ENCODE results near the gene ABHD2.

The ABHD2 gene

DNA sequence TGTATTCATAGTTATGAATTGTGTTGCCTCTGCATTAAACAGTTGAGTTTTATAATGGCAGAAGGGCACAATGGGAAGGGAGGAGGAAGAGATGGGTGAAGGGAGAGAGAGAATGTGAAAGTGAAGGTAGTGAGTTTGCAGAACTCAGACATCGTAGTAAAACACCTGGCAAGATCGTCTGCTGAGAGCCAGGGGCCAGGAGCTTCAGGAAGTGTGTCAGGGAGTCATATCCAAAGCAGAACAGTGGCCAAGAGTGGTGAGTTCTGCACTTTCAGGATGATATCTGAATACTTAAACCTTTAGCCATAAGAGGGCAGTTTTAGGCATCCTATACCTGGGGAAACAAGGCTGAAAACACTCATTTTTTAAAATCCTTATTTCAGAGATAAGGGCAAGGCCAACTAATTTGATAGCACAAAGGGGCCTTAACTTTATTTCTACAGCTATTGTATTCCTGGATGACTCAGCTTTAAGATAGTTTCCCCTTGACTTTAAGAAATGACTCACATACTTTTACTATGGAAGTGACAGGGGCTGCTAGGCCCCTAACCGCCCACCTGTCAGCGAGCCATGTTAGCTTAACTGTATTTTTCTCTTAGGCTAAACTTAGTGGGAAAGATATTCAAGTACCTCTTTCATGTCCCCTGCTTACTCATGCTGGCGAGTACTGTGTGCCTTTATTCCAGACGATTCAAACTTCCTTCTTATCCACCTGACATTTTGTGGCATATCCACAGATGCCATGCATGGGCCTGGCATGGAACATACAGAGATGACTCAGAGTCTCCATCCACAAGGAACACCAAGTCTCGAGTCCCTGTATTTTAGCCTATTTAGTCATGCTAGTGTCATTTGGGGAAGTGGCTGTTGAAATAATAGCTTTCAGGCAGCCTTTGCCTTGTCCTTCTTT lies 79.3 kb downstream of the ABHD2 start:
- POLR2A ChIA-PET, result interaction anchor here (1.1 kb wide), 1 partner anchor 79 kb away, joined by 4 read pairs; the partner anchor contains the start of gene ABHD2
- DNase-seq (ENCODE audit: extremely low spot score), result no peak
- TF ChIP-seq ZNF384 (IDR thresholded peaks at IDR 0.05), result no peak
- no peak for TF ChIP-seq BHLHE40 (IDR thresholded peaks at IDR 0.05; ENCODE audit: borderline replicate concordance)
- TF ChIP-seq CTBP1 (IDR thresholded peaks at IDR 0.05; ENCODE audit: borderline replicate concordance), result no peak
- TF ChIP-seq SUZ12 (IDR thresholded peaks at IDR 0.05), result no peak
- no peak for TF ChIP-seq TARDBP (IDR thresholded peaks at IDR 0.05)
- no peak for TF ChIP-seq NFRKB (IDR thresholded peaks at IDR 0.05)
- CTCF ChIA-PET, result interaction anchor here (0.5 to 5.9 kb wide), 9 partner anchors 9 to 110 kb away, joined by 3 to 30 read pairs (median 3); no protein-coding TSS in a partner anchor

DNA sequence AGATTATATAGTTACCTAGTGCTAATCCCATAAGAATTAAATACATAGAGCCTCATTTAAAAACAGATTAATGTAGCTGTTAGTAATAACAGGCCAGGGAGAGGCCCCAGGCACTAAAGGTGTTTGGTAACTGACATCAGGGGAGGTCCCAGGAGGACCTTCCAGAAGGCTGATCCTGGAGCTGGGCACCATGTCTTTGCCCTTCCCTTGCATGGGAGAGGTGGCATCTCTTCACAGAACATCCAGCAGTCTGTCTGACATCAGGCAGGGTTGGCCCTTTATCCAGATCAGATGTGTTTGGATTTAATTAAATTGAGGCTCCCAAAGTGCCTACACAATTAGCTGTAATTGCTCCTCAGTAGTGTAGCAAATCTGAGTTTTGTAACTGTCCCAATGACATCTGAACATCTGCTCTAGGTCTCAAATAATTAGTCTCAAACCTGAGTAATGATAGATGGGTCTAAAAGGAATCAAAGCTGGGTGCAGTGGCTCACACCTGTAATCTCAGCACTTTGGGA lies 80.1 kb downstream of the ABHD2 start:
- ChIA-PET CTCF (interaction anchor here (0.7 to 5.9 kb wide), 6 partner anchors 8 to 111 kb away, joined by 3 to 30 read pairs (median 4); no protein-coding TSS in a partner anchor), POLR2A (no interaction called here)
- TF ChIP-seq, protein P1, sequence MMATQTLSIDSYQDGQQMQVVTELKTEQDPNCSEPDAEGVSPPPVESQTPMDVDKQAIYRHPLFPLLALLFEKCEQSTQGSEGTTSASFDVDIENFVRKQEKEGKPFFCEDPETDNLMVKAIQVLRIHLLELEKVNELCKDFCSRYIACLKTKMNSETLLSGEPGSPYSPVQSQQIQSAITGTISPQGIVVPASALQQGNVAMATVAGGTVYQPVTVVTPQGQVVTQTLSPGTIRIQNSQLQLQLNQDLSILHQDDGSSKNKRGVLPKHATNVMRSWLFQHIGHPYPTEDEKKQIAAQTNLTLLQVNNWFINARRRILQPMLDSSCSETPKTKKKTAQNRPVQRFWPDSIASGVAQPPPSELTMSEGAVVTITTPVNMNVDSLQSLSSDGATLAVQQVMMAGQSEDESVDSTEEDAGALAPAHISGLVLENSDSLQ (IDR thresholded peaks at IDR 0.05), result no peak
- TF ChIP-seq SUZ12 (IDR thresholded peaks at IDR 0.05), result no peak
- TF ChIP-seq SP1 (IDR thresholded peaks at IDR 0.05), result no peak
- no peak for TF ChIP-seq HDGF (IDR thresholded peaks at IDR 0.05; ENCODE audit: borderline replicate concordance)
- TF ChIP-seq FOXM1 (IDR thresholded peaks at IDR 0.05; ENCODE audit: borderline replicate concordance), result no peak
- TF ChIP-seq FOXK2 (IDR thresholded peaks at IDR 0.05), result no peak
- no peak for TF ChIP-seq ELF4 (IDR thresholded peaks at IDR 0.05)
- no peak for TF ChIP-seq NFRKB (IDR thresholded peaks at IDR 0.05)
- DNase-seq (ENCODE audit: extremely low spot score), result no peak

DNA sequence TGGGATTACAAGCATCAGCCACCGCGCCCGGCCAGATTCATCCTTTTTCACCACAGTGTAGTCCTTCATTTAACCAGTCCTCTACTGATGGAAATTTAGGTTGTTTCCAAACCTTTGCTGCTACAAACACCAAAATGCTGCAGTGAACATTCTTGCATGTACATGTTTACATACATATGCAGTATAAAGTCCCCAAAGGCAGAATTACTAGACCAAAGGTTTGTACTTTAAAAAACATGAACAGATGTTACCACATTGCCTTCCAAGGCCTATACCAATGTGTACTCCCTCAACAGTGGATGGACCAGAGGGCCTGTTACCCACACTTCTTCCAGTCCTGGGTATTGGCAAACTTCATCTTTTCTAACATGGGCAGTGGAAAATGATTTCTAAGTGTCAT lies 82.1 kb downstream of the ABHD2 start:
- ChIA-PET POLR2A (no interaction called here), CTCF (interaction anchor here (0.6 to 8.6 kb wide), 6 partner anchors 17 to 112 kb away, joined by 4 to 91 read pairs (median 12); no protein-coding TSS in a partner anchor)
- no peak for DNase-seq (ENCODE audit: extremely low spot score)
- TF ChIP-seq ELF4 (IDR thresholded peaks at IDR 0.05) (no peak), FOXK2 (IDR thresholded peaks at IDR 0.05) (no peak), L3MBTL2 (conservative IDR thresholded peaks at IDR 0.05) (no peak), ARNT (IDR thresholded peaks at IDR 0.05) (no peak), NFRKB (IDR thresholded peaks at IDR 0.05) (no peak), FOXA1 (IDR thresholded peaks at IDR 0.05) (no peak), BHLHE40 (IDR thresholded peaks at IDR 0.05; ENCODE audit: borderline replicate concordance) (no peak), TARDBP (IDR thresholded peaks at IDR 0.05) (no peak), ZNF384 (IDR thresholded peaks at IDR 0.05) (no peak), HDGF (IDR thresholded peaks at IDR 0.05; ENCODE audit: borderline replicate concordance) (no peak)

DNA sequence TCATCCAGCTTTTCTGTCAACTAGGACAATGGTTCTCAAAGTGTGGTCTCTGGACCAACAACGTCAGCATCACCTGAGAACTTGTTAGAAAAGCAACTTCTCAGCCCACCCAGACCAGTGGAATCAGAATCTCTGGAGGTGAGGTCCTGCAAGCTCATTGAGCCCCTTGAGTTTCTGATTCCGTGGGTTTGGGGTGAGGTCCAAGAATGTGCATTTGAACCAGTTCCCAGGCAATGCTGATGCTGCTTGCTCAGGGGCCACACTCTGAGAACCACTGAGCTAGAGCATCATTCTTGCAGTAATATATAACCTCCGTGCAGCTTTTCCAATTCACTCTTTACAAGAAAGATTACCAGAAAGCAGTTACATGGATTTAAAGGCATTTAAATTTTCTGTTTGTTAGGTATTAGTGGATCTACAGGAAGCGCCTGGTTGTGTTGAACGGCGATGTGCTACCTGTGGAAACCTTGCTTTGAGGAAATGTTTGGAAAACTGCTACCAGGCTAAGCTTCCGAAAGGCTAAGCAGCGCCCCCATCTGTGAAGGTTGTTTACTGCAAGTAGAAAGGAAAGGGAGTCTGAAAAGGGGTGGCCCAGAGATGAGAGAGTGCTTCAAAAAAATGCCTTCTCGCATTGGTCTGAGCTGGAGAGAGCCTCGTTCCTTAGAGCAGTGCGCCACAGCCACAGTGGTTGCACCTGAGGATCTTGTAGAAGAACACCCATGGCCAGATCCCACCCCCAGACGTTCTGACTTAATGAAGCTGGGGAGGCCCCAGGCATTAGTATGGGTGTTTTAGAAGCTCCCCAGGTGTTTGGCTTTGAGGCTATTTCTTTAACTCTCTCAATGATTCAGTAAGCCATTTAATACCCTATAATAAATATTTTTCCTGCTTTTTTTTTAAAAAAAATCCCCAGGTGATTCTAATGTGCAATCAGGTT lies 83.1 kb downstream of the ABHD2 start:
- TF ChIP-seq, protein P1 (IDR thresholded peaks at IDR 0.05), result no peak
- TF ChIP-seq ELF4 (IDR thresholded peaks at IDR 0.05) (no peak), L3MBTL2 (conservative IDR thresholded peaks at IDR 0.05) (no peak), LEF1 (IDR thresholded peaks at IDR 0.05; ENCODE audit: borderline replicate concordance) (no peak), FOXM1 (IDR thresholded peaks at IDR 0.05; ENCODE audit: borderline replicate concordance) (no peak), SP1 (IDR thresholded peaks at IDR 0.05) (no peak), ZNF384 (IDR thresholded peaks at IDR 0.05) (no peak), NFRKB (IDR thresholded peaks at IDR 0.05) (no peak), FOXA1 (IDR thresholded peaks at IDR 0.05) (no peak), HDGF (IDR thresholded peaks at IDR 0.05; ENCODE audit: borderline replicate concordance) (no peak), ARNT (IDR thresholded peaks at IDR 0.05) (no peak), CTBP1 (IDR thresholded peaks at IDR 0.05; ENCODE audit: borderline replicate concordance) (no peak), BHLHE40 (IDR thresholded peaks at IDR 0.05; ENCODE audit: borderline replicate concordance) (no peak)
- CTCF ChIA-PET, result interaction anchor here (0.5 to 8.6 kb wide), 33 partner anchors 9 to 193 kb away, joined by 3 to 91 read pairs (median 4); partner anchors contain the start of genes ABHD2 and FANCI
- peak; percentile 79 for DNase-seq (ENCODE audit: extremely low spot score)
- POLR2A ChIA-PET, result interaction anchor here (0.8 to 1.5 kb wide), 3 partner anchors 31 to 83 kb away, joined by 4 to 6 read pairs (median 4); partner anchors contain the start of gene ABHD2

DNA sequence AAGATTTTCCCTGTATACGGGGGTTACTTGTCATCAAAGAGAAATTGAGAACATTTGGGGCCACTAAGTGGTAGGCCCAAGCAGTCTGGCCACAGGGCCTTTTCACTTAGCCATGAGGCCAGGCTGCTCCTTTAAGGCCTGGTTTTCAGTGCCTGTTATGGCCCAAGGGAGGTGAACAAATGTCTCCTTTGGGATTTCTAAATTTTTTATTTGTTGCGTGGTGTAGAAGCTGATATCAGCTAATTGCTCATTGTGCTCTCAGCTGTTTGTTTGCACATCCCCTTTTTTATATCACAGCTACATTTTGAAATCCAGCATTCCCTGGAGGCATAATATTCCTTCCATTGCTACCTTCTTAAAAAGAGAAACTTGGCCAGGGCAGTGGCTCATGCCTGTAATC lies 84.7 kb downstream of the ABHD2 start:
- DNase-seq (ENCODE audit: extremely low spot score), result no peak
- no peak for TF ChIP-seq ELF4 (IDR thresholded peaks at IDR 0.05)
- TF ChIP-seq LEF1 (IDR thresholded peaks at IDR 0.05; ENCODE audit: borderline replicate concordance), result no peak
- ChIA-PET POLR2A (no interaction called here), CTCF (interaction anchor here (2.4 to 8.6 kb wide), 4 partner anchors 34 to 114 kb away, joined by 12 to 91 read pairs (median 16); no protein-coding TSS in a partner anchor)

DNA sequence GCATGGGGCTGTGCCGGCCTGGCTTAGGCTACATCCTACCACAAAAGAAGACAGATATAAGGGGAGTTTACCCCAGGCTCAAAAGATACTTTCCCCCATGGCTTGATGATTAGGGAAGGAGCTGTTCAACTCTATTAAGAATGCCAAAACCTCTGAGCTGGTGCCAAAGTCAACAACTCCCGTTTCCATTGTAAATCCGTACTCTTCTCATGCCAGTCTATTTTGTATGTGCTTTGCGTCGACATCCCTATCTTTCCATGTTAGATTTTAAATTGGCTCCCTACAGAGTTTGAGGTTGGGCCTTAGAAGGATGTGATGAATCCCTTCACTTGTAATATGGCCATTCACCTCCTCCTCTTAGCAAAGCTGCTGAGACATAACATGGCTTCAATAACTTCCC lies 86.2 kb downstream of the ABHD2 start:
- TF ChIP-seq FOXK2 (IDR thresholded peaks at IDR 0.05) (no peak), BHLHE40 (IDR thresholded peaks at IDR 0.05; ENCODE audit: borderline replicate concordance) (no peak), ARNT (IDR thresholded peaks at IDR 0.05) (no peak)
- ChIA-PET POLR2A (interaction anchor here (1.0 kb wide), 1 partner anchor 35 kb away, joined by 4 read pairs; no protein-coding TSS in a partner anchor), CTCF (interaction anchor here (0.9 to 8.6 kb wide), 3 partner anchors 45 to 116 kb away, joined by 4 to 91 read pairs (median 5); partner anchors contain the start of gene ABHD2)
- no peak for DNase-seq (ENCODE audit: extremely low spot score)
